GM10248 (cell line): Measurements from ENCODE around the gene MAML3.

Source experiments
- CTCF ChIA-PET: fragments of 300-600 bp; sonication (Branson Sonifier 250); formaldehyde crosslinking; extraction: SDS; loops from one replicate; lab custom pipeline; 2021; ENCODE audit warnings: antibody characterized with exemption; lab: Yijun Ruan, JAX
- POLR2A ChIA-PET: fragments of 350-650 bp; sonication (Branson Sonifier 250); formaldehyde crosslinking; extraction: SDS; loops from one replicate; lab custom pipeline; 2020; ENCODE audit warnings: antibody characterized with exemption; lab: Yijun Ruan, JAX
- DNase-seq: peaks from one replicate; pipeline ENCODE4 v3.0.0; 2012; ENCODE audit errors: extremely low spot score
- TF ChIP-seq, protein P1 (sequence below): IDR thresholded peaks from 2 replicates; pipeline ENCODE4 v1.5.1; 2012; ENCODE audit warnings: mild to moderate bottlenecking, low read depth; ENCODE audit errors: extremely low read depth, missing control alignments, control extremely low read depth

Gene MAML3

DNA sequence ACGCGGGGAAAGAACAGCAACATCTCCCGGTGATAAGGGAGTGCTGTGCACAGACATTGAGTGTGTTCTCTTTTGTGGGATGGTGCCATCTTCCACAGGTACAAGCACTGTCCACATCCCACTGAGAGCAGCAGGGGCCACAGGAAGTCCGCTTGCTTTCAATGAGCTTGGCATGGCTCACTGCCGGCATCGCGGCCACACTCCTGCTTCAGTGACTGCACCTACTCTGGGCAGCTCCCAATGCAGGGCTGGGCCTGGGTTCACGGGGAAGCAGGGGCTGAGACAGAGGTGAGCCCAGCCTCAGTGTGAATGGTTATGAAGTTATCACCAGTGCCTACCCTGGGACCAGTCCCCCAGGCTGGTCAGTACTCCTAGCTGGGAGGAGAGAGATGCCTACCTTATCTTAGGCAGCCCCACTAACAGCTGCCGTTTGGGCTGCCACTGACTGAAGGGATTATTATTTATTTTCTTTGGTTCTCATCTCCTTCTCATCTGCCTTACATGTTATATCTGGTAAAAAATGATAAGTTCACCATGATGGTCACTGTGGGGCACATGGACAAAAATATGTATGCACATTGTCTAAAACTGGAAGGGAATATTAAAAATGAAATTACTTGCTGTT, 389.2 kb downstream of the MAML3 start:
- POLR2A ChIA-PET = no interaction called here
- TF ChIP-seq, protein P1, sequence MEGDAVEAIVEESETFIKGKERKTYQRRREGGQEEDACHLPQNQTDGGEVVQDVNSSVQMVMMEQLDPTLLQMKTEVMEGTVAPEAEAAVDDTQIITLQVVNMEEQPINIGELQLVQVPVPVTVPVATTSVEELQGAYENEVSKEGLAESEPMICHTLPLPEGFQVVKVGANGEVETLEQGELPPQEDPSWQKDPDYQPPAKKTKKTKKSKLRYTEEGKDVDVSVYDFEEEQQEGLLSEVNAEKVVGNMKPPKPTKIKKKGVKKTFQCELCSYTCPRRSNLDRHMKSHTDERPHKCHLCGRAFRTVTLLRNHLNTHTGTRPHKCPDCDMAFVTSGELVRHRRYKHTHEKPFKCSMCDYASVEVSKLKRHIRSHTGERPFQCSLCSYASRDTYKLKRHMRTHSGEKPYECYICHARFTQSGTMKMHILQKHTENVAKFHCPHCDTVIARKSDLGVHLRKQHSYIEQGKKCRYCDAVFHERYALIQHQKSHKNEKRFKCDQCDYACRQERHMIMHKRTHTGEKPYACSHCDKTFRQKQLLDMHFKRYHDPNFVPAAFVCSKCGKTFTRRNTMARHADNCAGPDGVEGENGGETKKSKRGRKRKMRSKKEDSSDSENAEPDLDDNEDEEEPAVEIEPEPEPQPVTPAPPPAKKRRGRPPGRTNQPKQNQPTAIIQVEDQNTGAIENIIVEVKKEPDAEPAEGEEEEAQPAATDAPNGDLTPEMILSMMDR = no peak
- CTCF ChIA-PET = no interaction called here
- DNase-seq = no peak

DNA sequence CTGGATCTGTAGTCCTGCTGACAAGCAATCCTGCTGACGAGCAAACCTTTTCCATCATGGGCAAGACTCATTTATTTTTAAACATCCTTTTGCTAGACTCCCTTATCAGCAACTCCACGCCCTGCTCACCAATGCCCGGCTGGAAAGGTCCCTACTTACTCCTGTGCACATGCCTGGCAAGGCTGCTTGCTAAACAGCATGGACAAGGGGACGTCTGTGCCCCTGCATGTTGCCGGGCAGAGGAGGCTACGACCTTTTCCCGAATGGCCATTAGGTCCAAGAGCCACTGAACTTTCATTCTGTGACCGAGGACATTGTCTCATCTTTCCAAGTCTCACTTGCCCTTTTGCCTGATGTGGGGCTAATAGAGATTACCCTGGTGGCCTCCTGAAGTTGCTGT, 389.8 kb downstream of the MAML3 start:
- ChIA-PET POLR2A (no interaction called here), CTCF (no interaction called here)
- DNase-seq = no peak
- TF ChIP-seq, protein P1 = no peak

DNA sequence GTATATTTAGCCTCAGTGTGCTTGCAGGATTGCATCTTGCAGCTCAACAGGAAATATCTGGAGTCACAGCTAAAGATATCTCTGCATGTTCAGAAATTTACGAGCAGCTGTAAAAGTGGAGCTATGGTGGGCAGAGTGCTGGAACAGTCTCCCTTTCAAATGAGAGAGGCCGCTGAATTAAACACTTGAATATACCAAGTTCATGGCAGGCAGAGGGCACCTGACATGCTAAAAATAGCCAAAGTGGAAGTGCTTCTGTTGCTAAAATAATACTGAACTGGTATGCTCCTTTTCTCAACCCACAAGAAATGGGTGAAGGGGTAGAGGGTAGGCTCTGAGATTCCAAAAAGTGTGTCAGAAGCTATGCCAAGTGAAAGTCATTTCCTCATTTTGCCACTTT, 390.3 kb downstream of the MAML3 start:
- DNase-seq = no peak
- ChIA-PET CTCF (no interaction called here), POLR2A (no interaction called here)
- TF ChIP-seq, protein P1 = no peak

DNA sequence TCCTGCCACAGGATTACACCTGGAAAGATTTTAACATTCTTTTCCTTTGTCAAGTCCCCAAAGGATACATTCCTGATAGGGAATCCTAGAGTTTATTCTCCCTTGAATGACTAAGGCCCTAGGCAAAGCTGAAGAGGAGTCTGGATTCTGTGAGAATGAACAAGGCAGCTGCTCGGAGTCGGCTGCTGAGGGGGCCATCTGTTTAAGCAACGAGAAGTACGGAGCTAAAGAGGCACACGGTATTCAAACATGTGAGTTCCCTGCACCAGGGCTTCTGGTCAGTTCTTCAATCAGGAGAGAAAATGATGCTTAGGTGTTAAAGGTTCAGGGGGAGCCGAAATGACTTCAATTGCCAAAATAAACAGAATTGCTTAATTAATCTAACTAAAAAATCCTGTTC, 390.8 kb downstream of the MAML3 start:
- POLR2A ChIA-PET = no interaction called here
- CTCF ChIA-PET = no interaction called here
- no peak for DNase-seq
- TF ChIP-seq, protein P1 = no peak

DNA sequence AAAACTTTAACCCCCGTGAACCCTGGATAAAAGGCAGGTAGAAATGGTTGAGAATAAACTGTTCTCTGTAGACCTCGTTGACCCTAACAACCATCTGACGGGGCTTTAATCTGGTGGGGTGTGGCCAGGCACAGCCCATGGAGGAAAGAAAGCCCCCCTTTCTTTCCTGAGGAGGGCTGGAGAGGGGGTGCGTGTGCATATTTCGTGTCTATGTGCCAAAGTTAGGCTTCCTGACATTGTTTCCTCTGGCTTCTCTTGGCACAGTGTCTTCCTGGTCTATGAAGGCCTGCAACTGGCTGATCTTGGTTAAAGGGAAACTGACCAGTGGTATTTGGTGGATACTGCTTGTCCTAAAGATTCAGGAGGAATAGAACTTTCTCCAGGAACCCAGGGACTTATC, 391.3 kb downstream of the MAML3 start:
- TF ChIP-seq, protein P1 = no peak
- CTCF ChIA-PET = no interaction called here
- POLR2A ChIA-PET = no interaction called here
- no peak for DNase-seq

DNA sequence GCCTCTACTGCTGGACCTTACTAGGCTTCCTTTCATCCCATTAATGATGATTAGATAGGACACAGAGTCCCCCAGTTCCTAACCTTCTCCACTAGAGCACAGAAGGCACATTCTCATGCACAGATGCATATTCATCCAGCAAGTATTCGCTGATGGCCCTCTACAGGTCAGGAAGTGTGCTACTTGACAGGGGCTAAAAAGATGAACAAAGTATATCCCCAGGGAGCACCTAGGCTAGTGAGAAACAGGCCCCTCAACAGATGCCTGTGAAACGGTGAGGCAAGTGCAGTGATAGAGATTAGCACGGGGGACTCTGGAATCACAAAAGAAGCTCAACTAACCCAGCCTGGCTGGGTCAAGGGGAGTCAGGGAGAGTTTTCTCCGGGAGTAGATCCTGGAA, 392.5 kb downstream of the MAML3 start:
- DNase-seq = no peak
- POLR2A ChIA-PET = no interaction called here
- CTCF ChIA-PET = interaction anchor here (1.5 to 1.8 kb wide), 2 partner anchors 12 to 17 kb away, joined by 3 to 4 read pairs; no protein-coding TSS in a partner anchor
- TF ChIP-seq, protein P1 = no peak
